GM19099 (cell line): ENCODE results near the gene MCTP1.

Experiments
- POLR2A ChIP-seq: IDR thresholded peaks from 3 replicates; pipeline ENCODE4 v1.6.1; 2011; ENCODE audit warnings: low read depth; ENCODE audit not compliant: insufficient read length; ENCODE audit errors: extremely low read depth

The MCTP1 gene

GRCh38 chr5:95284572-95285408 lies at the start of gene MCTP1:
Gene MCTP1, minus strand, starts transcription at chr5:95285094.
- TF ChIP-seq POLR2A = no peak

- TF ChIP-seq POLR2A = no peak
These were observed 47.3 kb upstream of the MCTP1 start for GRCh38 chr5:95332158-95332557.

- TF ChIP-seq POLR2A = no peak
These were observed 46.5 kb upstream of the MCTP1 start for GRCh38 chr5:95331358-95331757.

- no peak for TF ChIP-seq POLR2A
These were observed 42.3 kb upstream of the MCTP1 start for GRCh38 chr5:95327211-95327610.

- TF ChIP-seq POLR2A = no peak
These were observed 32.8 kb upstream of the MCTP1 start for GRCh38 chr5:95317687-95318086.

GRCh38 chr5:95317085-95317484 lies 32.2 kb upstream of the MCTP1 start:
- no peak for TF ChIP-seq POLR2A

GRCh38 chr5:95304711-95305110 lies 19.8 kb upstream of the MCTP1 start:
- no peak for TF ChIP-seq POLR2A

GRCh38 chr5:95298651-95299050 lies 13.8 kb upstream of the MCTP1 start:
- no peak for TF ChIP-seq POLR2A

- TF ChIP-seq POLR2A = no peak
These were observed 11.4 kb upstream of the MCTP1 start for GRCh38 chr5:95296291-95296690.

GRCh38 chr5:95285409-95285755 lies 488 bp upstream of the MCTP1 start:
- TF ChIP-seq POLR2A = no peak

GRCh38 chr5:95283761-95284571 lies 928 bp downstream of the MCTP1 start:
- no peak for TF ChIP-seq POLR2A

GRCh38 chr5:95283022-95283615 lies 1.8 kb downstream of the MCTP1 start:
- no peak for TF ChIP-seq POLR2A

GRCh38 chr5:95281226-95281625 lies 3.7 kb downstream of the MCTP1 start:
- no peak for TF ChIP-seq POLR2A

- no peak for TF ChIP-seq POLR2A
These were observed 4.3 kb downstream of the MCTP1 start for GRCh38 chr5:95280401-95281095.

- no peak for TF ChIP-seq POLR2A
These were observed 10.9 kb downstream of the MCTP1 start for GRCh38 chr5:95274011-95274410.
